ENCODE data around the gene TBX1.

DNA sequence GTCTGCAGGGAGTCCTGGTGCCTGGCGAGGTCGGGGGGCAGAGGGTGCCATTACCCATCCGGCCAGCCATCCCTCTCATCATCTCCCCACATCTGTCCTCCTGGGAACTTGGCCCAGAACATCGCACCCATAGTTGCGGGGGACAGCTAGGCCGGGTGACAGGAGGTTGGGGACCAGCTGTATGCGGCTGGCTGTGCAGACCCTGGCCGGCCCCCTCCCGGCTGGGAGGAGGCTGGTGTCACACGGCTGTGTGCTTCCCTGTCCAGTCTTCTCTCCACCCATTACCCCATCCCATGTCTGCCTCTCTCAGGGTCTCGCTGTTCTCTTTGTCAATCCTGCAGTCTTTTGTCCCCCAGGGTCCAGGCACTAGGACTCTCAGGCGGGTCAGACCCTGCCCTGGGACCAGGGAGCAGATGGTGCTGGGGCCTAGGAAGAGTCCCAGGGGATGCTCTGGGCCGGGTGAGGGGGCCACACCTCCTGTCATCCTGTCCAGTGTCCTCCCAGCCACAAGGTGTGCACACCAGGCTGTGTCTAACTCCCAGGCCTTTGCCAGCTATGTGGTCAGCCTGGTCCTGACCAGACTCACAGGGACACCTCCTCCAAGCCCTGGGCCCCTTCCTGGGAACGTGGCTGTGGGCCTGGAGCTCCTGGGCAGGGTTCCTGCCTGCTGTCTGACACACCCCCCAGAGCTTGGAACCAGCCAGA lies 6.4 kb upstream of the TBX1 start:
- TF ChIP-seq, protein P1, sequence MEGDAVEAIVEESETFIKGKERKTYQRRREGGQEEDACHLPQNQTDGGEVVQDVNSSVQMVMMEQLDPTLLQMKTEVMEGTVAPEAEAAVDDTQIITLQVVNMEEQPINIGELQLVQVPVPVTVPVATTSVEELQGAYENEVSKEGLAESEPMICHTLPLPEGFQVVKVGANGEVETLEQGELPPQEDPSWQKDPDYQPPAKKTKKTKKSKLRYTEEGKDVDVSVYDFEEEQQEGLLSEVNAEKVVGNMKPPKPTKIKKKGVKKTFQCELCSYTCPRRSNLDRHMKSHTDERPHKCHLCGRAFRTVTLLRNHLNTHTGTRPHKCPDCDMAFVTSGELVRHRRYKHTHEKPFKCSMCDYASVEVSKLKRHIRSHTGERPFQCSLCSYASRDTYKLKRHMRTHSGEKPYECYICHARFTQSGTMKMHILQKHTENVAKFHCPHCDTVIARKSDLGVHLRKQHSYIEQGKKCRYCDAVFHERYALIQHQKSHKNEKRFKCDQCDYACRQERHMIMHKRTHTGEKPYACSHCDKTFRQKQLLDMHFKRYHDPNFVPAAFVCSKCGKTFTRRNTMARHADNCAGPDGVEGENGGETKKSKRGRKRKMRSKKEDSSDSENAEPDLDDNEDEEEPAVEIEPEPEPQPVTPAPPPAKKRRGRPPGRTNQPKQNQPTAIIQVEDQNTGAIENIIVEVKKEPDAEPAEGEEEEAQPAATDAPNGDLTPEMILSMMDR (IDR thresholded peaks at IDR 0.05), result no peak
- TF ChIP-seq EP300 (IDR thresholded peaks at IDR 0.05), result no peak
